NOMO-1 (cell line): ENCODE data around the gene SULT1C2.

ENCODE experiments used
- DNase-seq, 2 experiments: peaks; one replicate each; lab custom pipeline; 2025; ENCODE audit not compliant: unreplicated experiment in 2 of 2; lab: John Stamatoyannopoulos, UW

SULT1C2 gene

DNA sequence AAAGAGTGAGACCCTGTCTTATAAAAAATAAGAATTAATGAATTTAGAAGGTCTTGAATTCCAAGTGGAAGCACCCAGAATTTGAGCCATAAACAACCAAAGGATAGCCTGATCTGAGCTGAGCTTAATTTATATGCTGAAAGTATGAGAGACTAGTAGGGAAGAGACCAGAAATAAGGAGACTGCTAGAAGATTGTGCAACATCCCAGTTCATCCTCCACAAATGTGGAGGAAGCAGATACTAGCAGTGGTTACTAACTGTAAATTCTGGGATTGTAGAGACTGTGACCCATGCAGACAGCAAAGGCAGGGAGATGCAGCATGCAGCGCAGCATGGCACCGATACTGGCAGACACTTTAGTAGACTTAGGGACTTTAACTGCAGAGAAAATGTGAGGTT, 1.5 kb upstream of the SULT1C2 start:
- no peak for DNase-seq

- no peak for DNase-seq
These were observed 5.2 kb downstream of the SULT1C2 start for GRCh38 chr2:108293850-108294249.

GRCh38 chr2:108297436-108298141, 8.9 kb downstream of the SULT1C2 start:
- no peak for DNase-seq

GRCh38 chr2:108301558-108301957, 12.9 kb downstream of the SULT1C2 start:
- DNase-seq, result no peak

DNA sequence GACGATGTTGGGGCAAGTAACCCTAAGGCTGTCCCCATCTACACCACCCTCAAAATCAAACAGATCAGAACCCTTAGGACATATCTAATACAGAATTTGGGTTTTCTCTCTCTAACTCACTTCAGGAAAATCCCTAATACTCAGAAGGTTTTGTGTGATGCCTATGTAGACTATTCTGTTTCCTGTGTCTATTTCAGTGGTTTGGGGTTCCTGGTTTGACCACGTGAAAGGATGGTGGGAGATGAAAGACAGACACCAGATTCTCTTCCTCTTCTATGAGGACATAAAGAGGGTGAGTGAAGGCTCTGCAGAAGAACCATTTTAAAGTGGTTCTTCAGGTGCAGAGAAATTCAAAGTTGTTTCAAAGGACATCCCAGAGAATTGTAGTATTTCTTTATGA, 16.3 kb downstream of the SULT1C2 start:
- no peak for DNase-seq

DNA sequence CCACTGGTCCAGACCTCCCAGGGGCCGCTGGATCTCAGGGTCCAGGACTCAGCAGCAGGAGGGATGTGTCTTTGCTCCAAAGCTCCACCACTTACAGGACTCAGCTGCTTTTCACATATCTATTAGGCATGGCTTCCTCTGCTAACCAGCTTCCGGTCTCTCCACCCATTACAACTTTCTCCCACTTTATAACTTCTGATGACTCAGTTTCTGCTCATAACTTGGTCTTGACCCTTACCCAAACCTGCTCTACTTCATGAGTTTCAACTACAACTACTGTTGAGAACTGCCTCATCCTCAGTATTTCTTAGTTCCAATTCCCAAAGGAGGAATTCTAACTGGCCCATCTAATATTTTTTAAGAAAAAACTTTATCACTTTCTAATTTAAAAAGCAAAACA, 17.2 kb downstream of the SULT1C2 start:
- no peak for DNase-seq

DNA sequence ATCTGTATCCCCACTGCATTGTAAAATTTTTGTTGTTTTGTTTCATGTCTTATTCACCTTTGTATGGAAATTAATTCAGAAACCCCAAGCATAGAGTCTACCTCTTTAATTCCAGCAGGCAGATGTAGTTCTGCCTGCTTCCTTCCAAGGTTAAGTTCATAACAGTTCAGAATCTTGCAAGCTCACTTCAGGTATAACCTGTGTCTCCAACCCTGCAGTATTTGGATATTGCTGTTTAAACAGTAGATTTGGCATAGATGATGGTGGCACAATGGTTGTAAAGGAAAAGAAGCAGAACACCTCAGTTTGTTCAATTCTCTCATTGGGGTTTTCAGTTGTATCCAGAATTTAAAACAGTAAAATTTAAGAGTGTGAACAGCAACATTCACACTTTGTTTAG, 21.2 kb downstream of the SULT1C2 start:
- no peak for DNase-seq

DNA sequence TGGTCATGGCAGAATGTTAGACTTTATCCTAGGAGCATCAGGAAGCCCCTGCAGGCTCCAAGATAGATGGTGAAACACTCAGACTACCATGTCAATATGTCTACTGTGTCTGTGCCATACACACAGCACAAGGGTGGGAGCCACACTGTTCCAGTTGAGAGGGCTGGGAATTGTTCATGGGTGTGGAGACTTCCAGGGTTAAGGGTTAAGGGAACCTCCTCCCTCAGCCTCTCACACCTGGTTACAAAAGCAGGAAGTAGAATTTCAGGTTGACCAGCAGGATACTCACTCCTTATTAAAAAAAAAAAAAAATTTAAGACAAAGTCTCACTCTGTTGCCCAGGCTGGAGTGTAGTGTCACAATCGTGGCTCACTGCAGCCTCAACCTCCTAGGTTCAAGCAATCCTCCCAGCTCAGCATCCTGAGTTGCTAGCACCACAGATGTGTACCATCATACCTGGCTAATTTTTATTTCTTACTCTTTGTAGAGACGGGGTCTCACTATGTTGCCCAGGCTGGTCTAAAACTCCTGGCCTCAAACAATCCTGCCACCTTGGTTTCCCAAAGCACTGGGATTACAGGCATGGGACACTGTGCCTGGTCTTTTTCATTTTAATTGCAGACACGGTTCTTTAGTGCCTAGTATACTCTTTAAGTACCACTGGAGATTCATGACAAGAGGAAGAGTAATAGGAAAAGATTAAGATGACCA, 26.0 kb downstream of the SULT1C2 start:
- no peak for DNase-seq

GRCh38 chr2:108315444-108315934, 26.8 kb downstream of the SULT1C2 start:
- DNase-seq, result no peak

GRCh38 chr2:108316033-108316432, 27.3 kb downstream of the SULT1C2 start:
- DNase-seq, result no peak

- no peak for DNase-seq
These were observed 28.0 kb downstream of the SULT1C2 start for GRCh38 chr2:108316461-108317258.

DNA sequence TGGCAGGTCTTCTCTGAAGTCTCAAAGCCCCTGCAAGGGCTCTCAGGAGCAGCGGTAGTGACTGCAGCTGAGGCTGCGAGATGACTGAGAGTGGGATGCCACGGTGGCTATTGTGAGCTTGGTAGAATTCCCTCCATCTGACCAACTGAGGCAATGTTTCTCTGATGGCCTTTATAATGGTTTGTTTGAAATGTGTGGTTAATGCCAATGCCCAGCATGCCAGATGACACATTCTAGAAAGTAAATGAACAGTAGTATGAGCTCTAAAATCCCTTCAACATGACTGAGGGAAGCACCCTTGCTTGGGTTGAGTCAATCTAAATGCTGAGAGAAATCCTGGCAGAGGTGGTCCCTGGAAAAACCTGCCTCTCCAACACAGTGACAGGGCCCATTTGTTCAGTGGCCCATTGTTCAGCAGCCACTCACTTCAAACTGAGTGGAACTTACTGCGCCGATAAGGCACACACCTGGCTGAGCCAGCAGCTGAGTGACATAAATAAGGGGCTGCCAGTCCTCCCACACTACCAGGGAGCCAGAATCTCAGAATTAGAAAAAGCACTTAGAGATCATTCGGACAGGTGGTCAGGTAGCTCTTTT, 31.7 kb downstream of the SULT1C2 start:
- DNase-seq, result no peak

- no peak for DNase-seq
These were observed 34.9 kb downstream of the SULT1C2 start for GRCh38 chr2:108323619-108324018.

DNA sequence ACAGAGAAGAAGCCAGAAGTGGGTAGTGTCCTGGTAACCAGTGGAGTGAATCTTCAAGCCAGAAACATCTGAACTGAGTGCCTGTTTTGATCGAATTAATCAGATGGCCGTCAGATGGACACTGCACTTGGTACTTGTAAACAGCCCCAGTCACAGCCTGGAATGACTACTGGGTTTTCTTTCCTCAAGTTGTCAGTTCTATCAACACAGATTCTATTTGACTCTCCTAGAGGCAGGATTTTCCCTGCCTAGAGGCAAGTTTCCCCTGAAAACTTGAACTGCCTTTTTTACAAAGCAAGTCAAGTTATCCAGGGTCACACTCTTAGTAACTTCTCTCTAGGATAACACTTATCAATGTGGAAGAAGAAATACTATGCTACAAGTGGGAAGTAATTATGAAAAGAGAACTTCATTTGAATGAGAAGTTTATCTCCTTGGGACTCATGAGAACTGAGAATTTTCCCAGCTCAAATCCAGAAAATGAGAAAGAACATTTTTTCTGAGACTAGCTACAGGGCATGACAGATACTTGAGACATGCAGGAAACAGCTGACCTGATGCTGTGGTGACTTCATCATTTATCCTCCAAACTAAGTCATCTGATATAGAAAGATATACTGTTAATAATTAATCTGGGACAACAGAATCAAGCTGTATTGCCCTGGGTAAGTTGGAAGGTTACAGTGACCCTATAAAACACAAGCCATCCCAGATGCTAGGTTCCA, 36.0 kb downstream of the SULT1C2 start:
- DNase-seq, result no peak

- no peak for DNase-seq
These were observed 37.1 kb downstream of the SULT1C2 start for GRCh38 chr2:108325756-108326155.

GRCh38 chr2:108329771-108330170, 41.1 kb downstream of the SULT1C2 start:
- no peak for DNase-seq

DNA sequence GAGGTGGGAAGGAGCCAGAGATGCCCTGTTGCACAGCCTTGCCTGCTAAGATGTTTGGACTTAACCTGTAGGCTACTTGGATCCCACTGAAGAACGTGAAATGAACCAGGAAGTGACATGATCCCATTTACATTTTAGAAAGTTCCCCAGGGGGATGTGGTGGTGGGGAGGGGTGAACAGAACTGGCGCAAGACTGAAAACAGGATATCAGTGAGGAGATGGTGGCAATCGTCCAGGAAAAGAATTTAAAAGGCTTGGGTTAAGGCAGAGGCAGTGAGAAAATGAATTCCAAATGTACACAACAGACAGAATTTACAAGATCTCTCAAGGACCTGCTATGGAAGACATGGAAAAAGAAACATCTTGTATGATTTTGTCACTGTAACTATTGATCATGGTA, 42.3 kb downstream of the SULT1C2 start:
- no peak for DNase-seq

DNA sequence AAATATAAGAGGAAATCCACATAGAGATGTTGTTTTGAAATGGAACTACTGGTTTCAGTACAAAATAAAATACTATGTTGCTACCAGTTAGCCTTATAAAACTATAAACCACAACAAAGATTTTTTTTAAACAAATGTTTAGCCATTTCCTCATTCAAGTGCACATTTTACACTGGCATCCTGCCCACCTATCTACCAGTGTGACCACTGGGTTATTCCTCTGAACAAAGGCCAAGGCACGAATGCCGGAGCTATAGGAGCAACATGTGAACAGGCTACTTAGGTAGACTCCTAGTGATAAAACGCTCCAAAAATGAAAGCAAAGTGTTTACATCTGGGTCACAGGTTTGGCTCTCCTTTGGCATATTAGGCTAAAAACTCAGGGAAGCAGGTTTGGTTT, 57.3 kb downstream of the SULT1C2 start:
- no peak for DNase-seq

GRCh38 chr2:108346827-108347226, 58.1 kb downstream of the SULT1C2 start:
- no peak for DNase-seq

- DNase-seq, result no peak
These were observed 59.1 kb downstream of the SULT1C2 start for GRCh38 chr2:108347786-108348185.
